Limb (tissue), 2 donors: ENCODE results near the gene P2RY12.

ENCODE experiments used
- DNase-seq, 2 donors: peaks; one replicate each; pipeline ENCODE4 v3.0.0-alpha.2; 2016; ENCODE audit errors: extremely low spot score in 2 of 2

Gene P2RY12

DNA sequence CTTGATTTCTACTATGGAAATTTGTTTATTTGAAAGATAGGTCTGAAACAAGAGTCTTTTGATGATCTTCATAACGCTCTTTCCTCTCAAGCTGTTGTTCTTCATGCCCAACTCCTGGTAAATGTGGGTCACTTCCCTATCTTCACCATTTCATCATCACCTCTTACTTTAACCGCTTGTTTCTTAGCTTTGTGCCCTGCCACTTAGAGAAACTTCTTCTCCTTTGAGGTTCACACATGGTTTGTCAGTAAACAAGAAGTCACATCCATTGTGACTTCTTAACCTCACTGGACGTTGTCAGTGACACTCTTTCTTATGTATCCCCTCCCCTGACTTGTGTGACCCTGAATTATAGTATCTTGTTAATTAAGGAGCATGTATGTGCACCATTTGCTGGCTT, 38.3 kb downstream of the P2RY12 start:
- DNase-seq: no peak

DNA sequence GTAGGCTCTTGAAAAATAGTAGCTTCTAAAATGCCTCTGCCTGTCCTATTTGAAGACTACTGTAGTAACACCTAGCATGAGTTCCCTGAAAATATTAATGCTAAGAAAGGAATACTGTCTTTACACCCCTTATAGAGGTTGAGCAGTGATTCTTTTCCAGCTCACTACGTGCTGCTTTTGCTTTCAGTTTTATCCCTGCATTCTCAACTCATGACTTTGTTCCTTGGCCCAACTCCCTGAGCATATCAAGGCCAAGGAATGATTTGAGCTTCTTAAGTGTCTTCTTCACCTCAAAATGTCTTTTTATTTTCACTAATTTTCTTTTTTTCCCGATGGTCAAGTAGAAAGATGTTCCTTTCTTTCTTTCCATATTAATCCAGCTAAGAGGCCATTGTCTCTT, 38.7 kb downstream of the P2RY12 start:
- no peak for DNase-seq

DNA sequence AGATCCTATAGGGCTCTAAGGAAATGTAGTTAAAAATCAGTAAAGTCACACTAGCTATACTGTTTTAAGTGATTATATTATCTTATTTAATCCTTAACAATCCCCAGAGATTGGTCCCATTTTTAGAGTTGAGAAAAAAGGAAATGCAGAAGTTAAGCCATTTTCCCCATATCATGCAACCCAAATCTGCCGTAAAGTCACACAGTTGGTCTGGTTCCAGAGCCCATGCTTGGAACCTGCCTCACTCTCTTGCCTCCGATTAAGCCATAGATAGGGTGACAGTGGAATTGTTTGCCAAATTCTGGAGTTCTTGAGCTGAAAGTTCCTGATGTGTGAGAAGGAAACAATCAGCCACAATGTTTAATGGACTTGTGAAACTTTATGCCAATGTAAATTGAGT, 52.9 kb downstream of the P2RY12 start:
- no peak for DNase-seq

DNA sequence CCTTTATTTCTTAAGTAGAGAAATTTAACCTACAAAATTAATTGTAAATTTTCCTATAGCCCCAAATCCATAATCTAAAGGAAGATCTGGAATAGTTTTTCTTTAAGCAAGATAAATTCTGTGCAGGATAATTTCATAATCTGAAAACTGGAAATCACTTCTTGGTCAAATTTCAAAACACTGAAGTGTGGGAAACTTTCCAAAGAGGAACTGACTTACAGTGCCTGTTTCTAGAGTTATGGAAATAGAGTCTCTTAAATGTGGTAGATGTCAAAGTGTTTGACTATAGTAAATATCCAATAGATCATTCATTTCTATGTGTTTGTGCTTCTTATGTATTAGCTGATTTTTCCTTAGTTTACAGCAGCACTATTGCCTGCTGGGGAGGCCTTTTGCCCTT, 53.7 kb downstream of the P2RY12 start:
- DNase-seq: no peak

GRCh38 chr3:151330379-151330778, 54.2 kb downstream of the P2RY12 start:
- DNase-seq: no peak

DNA sequence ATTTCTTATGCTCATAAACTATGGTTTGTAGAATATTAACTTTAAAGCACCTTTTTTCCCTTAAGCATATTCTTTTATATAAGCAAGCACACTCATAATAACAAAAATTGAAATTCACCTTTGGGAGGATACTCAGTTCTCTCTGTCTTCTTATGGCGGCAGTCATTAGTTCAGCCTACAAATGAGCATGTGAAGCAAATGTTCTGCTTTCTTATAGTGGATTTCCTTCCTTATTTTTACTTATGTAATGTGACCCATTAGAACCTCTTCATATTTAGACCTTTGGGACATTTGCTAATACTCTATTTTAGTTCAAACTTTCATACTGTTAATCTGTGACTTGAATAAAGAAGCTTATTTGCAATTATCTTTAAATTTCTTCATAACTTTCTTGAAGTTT, 55.2 kb downstream of the P2RY12 start, which contains the start of gene P2RY13:
TSS of gene P2RY13 (minus strand) at position 187 of the 400 bp plus-strand sequence. CDS start at position 166, 21 bp downstream.
- DNase-seq: no peak

DNA sequence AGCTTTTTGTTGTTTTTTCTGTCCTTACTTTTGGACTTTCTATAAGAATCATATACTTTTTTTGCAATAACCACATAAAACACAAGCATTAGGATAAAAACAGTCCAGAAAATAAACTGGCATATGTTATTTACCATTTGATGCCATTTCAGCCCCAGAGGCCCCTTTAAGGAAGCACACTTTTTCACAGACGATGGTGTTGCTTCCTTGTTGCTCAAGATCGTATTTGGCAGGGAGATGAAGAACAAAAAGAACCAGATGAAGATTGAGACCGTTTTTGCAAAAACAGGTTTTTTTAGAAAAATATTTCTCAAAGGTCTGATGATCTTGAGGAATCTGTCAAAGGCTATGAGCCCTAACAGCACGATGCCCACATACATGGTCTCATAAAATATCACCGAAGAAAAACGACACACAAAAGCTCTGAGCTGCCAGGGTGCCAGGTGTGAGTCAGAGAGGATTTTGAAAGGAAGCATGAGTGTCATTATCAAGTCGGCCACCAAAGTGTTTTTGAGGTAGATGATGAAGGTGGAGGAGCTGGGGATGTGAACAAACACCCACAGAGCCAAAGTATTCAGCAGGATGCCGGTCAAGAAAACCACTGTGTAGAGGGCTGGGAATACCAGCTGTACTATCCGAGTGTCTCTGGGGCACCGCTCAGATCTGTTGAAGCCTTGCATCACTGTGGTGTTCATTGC, 56.1 kb downstream of the P2RY12 start:
- no peak for DNase-seq

GRCh38 chr3:151327571-151328198, 56.9 kb downstream of the P2RY12 start:
- DNase-seq: no peak

DNA sequence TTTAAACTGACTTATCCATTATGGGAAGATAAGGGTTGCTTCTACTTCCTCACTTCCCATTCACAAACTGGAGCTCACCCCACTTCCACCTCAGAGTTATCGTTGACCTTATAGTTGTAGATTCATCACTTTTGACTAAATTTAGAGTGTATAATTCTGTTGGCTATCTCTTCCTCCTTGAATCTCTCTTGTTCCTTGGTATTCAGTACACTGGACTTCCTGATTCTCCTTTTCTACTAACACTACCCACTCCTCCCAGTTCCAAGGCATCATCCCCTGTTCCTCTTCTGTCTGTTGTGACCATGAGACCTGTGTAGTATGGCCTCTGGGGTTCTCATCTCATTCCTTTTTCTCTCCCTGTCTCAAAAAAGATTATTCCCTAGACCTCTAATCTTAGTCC, 62.0 kb downstream of the P2RY12 start:
- DNase-seq: no peak

DNA sequence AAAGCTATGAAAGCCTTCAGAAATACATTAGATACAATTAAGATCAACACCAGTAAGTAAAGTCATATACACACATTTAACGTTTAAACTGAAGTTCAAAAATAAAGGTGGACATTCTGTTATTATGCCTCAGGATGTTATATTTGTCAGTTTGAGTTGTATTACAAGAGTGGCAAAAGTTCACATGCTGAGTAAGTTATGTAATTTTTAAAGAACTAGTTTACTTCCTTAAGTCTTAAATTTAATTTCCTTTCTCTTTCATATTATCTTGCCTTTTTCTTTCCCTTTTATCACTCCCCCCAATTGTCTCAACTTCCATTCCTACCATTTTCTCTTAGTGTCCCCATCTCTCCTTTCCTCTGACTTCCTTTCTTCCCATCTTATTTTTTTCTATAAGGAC, 63.0 kb downstream of the P2RY12 start:
- no peak for DNase-seq

DNA sequence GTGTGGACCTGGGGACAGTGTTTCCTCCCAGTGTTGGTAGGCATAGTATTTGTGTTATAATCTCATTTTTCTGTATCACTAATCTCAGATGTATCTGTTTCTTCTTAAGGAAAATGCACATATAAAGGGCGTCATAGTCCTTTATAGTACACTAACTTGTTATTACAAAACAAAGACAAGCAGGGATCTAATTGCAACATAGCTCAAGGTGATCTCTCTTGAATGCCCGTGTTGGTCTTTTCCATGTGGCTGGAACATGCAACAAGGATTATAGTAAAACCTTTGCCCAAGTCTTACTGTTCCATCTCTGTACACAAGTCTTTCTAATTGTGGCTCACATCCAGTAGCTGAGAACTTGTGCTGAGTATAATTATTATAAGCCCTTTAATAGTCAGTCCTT, 64.4 kb downstream of the P2RY12 start:
- no peak for DNase-seq

DNA sequence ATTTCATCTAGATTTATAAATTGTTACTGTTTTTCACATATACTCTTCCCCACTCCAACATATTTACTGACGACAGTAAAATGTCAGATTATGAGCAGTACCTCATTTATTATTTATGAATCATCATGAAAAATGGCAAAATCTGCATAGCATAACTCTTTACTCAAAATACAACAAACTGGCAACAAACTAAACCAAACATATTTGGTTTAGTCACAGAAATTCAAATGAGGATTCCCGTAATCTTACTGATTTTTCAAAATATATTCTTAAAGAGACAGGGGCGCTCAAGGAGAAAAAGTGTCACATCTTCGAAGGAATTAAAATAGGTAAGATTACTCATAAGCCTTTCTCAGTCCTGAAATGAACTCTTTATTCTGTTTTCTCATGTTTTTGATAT, 64.9 kb downstream of the P2RY12 start:
- DNase-seq: no peak

DNA sequence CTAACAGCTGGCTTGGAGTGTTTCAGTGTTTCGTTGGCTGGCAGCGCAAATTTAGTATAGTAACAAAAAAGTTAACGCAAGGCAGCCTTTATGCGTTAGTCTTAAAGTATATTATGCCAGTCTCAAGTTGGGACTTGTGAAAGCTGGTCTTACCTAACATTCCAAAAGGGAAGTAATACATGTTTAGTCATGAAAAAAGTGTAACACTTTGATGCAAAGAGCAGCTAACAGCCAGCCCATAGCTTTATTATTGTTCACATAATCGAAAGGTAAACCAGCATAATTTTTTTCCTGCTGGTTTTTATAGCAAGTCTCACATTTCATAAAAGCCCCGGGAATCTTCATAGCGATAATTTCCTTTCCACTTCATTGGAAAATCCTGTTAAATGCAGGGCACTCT, 65.6 kb downstream of the P2RY12 start:
- DNase-seq: no peak

GRCh38 chr3:151318313-151318712, 66.2 kb downstream of the P2RY12 start:
- DNase-seq: no peak

- no peak for DNase-seq
These were observed 68.1 kb downstream of the P2RY12 start, which contains the start of gene GPR87 for GRCh38 chr3:151316267-151316991. Gene GPR87 (minus strand): TSS chr3:151316820. CDS start chr3:151300100, 16,720 bp downstream.

- no peak for DNase-seq
These were observed 68.7 kb downstream of the P2RY12 start for GRCh38 chr3:151315846-151316245.

- DNase-seq: no peak
These were observed 69.4 kb downstream of the P2RY12 start for GRCh38 chr3:151315136-151315535.

DNA sequence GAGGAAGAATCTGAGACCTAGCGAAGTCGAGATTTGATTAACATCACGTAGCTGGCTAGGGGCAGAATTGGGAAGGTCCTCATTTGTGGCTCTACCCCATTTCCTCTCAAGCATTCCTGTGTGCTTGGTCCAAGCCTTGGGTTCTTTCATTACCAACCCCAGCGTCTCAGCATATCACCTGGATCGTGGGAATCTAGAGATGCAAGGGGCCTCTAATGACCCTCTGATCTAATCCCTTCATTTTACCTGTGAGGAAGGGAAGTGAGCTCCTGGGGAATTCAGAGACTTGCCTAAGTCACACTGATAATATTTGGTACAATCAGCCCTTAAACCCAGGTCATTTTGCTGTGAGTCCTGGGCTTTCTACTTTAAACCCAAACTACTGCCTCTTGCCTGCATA, 70.0 kb downstream of the P2RY12 start:
- DNase-seq: no peak

DNA sequence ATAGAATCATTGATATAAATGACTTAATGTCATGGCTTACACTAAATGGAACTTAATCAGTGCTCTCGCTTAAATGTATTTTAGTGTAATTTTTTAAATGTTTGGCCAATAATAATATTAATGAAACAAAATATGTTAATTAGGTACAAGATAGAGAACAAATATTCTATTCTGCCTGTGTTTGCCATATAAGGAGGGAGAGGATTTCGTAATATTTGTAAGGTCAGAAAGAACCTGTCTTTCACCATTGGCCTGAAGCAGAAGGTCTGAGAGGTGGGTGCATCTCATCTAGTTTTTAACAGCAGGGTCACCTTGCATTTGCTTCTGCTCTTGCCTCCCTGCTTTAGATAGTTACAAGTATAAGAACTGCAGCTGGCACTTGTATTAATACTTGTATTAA, 70.4 kb downstream of the P2RY12 start:
- no peak for DNase-seq

DNA sequence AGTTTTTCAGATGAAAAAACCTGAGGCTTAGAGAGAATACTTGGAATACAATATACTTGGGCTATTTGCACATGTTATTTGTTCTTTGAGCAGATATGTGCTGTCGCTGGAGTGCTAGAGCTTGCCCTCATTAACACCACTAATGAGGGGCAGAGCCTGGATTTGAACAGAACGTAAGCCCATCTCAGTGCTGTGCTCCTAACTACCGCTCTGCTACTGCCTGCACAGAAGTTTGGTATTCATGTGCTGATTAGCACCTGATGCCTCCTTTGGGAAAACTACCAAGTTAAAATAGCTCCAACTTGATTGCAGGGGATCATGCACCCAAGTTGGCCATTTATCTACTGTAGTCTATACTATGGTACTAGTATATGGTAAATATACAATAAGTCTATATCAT, 71.6 kb downstream of the P2RY12 start:
- DNase-seq: no peak

- no peak for DNase-seq
These were observed 75.0 kb downstream of the P2RY12 start for GRCh38 chr3:151309566-151309965.
